Mesothelial cell of epicardium (in vitro differentiated cells): Measurements from ENCODE around the gene CCDC191. TPM values are rescaled to one million over a fixed set of nuclear protein-coding genes. Genes with fewer than 3 reads are reported as not detected.

ENCODE experiments used
- DNase-seq, 2 experiments: peaks; one replicate each; pipeline ENCODE4 v3.0.0; 2021; ENCODE audit warnings: low spot score in 2 of 2; ENCODE audit not compliant: unreplicated experiment in 2 of 2
- H3K27ac Mint-ChIP-seq: 2 replicates; pipeline ENCODE4 v1.8.0; 2021; ENCODE audit warnings: mixed read lengths
- H3K27me3 Mint-ChIP-seq: 2 replicates; pipeline ENCODE4 v1.8.0; 2021; ENCODE audit warnings: low read depth, mixed read lengths
- H3K36me3 Mint-ChIP-seq: 2 replicates; pipeline ENCODE4 v1.8.0; 2021; ENCODE audit warnings: mixed read lengths
- H3K4me1 Mint-ChIP-seq: 2 replicates; pipeline ENCODE4 v1.8.0; 2021; ENCODE audit warnings: mixed read lengths
- H3K4me3 Mint-ChIP-seq: 2 replicates; pipeline ENCODE4 v1.8.0; 2021; ENCODE audit warnings: mild to moderate bottlenecking, moderate library complexity, mixed read lengths
- H3K9me3 Mint-ChIP-seq: 2 replicates; pipeline ENCODE4 v1.8.0; 2021; ENCODE audit warnings: mixed read lengths
- total RNA-seq: library from RNA; stranded (reverse); gene quantifications from 3 replicates; pipeline ENCODE4 v1.2.1, GENCODE V29; 2021
- TF ChIP-seq, protein P1 (sequence below): fragments of 200-600 bp; sonication (generic); IDR thresholded peaks from one replicate; pipeline ENCODE4 v1.5.0; 2021; ENCODE audit warnings: antibody characterized with exemption; ENCODE audit not compliant: unreplicated experiment

CCDC191 gene
- total RNA-seq, 1 donor from 2014 or later: 10.3 TPM

DNA sequence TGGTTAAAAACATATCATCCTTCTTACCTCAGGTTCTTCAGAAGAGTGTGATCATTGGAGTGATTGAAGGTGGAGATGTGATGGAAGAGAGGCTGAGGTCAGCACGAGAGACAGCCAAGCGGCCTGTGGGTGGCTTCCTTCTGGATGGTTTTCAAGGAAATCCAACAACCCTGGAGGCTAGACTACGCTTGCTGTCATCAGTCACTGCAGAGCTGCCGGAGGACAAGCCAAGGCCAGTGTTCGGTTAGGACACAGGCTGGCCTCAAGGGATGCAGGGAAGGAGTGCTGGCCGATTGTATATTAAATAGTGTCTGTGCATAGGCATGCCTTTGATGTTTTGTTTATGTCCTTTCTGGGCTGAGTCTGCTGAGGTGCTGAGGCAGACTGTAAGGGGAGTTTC, 20.4 kb upstream of the CCDC191 start:
- Mint-ChIP-seq H3K36me3 (peaks cover 42% of the 10 kb centered on the region), H3K27ac (no peak overlapping the region), H3K9me3 (peaks cover 5% of the 10 kb centered on the region), H3K4me3 (no peak overlapping the region), H3K4me1 (peaks cover 5% of the 10 kb centered on the region), H3K27me3 (no peaks in the 10 kb centered on the region)
- DNase-seq: no peak
- TF ChIP-seq, protein P1, sequence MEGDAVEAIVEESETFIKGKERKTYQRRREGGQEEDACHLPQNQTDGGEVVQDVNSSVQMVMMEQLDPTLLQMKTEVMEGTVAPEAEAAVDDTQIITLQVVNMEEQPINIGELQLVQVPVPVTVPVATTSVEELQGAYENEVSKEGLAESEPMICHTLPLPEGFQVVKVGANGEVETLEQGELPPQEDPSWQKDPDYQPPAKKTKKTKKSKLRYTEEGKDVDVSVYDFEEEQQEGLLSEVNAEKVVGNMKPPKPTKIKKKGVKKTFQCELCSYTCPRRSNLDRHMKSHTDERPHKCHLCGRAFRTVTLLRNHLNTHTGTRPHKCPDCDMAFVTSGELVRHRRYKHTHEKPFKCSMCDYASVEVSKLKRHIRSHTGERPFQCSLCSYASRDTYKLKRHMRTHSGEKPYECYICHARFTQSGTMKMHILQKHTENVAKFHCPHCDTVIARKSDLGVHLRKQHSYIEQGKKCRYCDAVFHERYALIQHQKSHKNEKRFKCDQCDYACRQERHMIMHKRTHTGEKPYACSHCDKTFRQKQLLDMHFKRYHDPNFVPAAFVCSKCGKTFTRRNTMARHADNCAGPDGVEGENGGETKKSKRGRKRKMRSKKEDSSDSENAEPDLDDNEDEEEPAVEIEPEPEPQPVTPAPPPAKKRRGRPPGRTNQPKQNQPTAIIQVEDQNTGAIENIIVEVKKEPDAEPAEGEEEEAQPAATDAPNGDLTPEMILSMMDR: no peak

DNA sequence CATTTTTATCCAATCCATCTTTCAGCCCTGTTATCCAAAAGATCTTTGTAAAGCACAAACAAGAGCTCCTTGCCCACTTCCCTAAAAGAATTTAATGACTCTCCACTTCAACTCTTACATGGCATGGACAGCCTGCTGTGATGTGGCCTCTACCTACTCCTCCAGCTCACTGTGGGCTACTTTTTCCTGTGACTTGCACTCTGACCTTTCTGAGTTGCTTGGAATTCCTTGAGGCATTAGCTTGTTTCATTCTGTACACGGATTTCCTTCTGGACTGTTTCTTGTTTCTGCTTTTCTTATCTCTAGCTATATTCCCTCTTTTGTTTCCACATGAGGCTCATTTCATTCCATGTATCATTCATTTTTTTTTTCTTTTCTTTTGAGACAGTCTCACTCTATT, 15.5 kb upstream of the CCDC191 start:
- Mint-ChIP-seq H3K4me1 (peaks cover 2% of the 10 kb centered on the region), H3K27me3 (no peaks in the 10 kb centered on the region), H3K27ac (no peak overlapping the region), H3K9me3 (peaks cover 3% of the 10 kb centered on the region), H3K4me3 (no peak overlapping the region), H3K36me3 (peaks cover 45% of the 10 kb centered on the region)
- TF ChIP-seq, protein P1: no peak
- DNase-seq: no peak

DNA sequence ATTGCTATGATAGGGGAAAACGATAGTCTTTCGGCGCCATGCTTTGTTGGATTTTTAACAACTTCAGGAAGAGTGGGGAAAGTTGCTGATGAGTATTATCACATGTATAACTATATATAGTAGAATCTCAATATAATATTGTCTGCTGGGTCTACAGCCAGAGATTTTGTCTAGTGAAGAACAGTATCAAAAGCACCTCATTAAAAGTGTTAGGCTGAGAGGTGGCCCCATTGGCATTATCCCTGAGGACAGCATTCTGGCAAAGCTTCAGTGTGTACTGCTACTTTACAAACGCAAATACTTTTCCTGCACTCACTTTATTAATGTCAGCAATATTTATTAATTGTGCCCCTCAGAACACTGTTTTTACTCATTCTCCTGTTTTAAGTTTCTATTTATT, 12.0 kb upstream of the CCDC191 start:
- Mint-ChIP-seq H3K4me3 (no peak overlapping the region), H3K9me3 (peaks cover 3% of the 10 kb centered on the region), H3K27me3 (no peaks in the 10 kb centered on the region), H3K4me1 (peaks cover 2% of the 10 kb centered on the region), H3K27ac (no peak overlapping the region), H3K36me3 (peaks cover 35% of the 10 kb centered on the region)
- no peak for DNase-seq
- TF ChIP-seq, protein P1: no peak

DNA sequence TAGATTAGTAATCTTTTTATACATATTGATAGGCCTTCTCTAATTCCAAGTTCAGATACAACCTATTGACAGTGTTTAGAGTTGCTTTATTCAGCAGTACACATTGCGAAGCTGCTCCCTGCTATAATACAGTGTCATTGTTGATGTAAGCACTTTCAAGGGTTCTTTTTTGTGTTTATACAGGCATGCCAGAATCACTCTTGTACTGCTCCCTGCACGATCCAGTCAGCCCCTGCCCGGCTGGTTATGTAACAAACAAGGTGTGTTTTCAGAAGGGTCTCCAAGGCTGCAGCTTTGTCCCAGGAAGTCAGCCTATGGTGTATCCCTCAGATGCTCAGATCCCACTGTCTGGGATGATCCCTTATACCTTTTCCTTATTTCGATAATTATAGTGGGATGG, 11.5 kb upstream of the CCDC191 start:
- H3K36me3 Mint-ChIP-seq: peaks cover 33% of the 10 kb centered on the region

DNA sequence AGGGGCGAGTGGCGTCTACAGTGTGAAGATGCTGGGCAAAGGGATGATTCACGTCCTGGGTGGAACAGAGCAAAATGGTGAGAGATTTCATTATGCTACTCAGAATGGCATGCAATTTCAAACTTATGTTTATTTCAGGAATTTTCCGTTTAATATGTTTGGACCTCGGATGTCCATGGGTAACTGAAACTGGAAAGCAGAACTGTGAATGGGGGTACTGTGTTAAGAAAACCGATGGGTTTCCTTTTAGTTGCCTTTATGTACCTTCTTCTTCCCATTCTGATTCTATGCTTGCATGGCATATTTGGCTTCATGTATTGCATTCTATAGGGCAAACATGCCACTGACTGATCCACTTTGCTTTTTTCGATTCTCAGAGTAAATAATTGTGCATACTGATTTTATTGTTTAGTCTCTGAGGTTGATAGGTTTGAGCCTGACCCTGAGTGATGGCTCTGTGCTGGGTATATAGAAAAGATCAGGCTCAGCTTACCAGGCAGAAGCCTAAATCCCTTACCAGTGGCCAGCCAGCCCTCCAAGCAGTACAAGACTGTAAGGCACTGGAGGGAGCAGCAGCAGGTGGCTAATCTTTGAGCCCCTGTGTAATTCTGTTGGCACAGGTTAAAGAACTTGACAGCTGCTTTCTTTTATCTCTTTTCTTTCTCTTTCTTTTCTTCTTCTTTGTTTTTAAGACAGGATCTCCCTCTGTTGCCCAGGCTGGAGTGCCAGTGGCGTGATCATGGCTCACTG, 4.8 kb upstream of the CCDC191 start:
- Mint-ChIP-seq H3K27ac (no peak overlapping the region), H3K4me1 (peaks cover 21% of the 10 kb centered on the region), H3K4me3 (no peak overlapping the region), H3K27me3 (no peaks in the 10 kb centered on the region), H3K36me3 (peaks cover 2% of the 10 kb centered on the region), H3K9me3 (no peaks in the 10 kb centered on the region)
- no peak for DNase-seq
- TF ChIP-seq, protein P1: no peak

More for the DNA sequence above, 11.5 kb upstream of the CCDC191 start:
- TF ChIP-seq, protein P1: no peak
- Mint-ChIP-seq H3K27me3 (no peaks in the 10 kb centered on the region), H3K27ac (no peak overlapping the region), H3K4me1 (peaks cover 2% of the 10 kb centered on the region), H3K4me3 (no peak overlapping the region), H3K9me3 (peaks cover 3% of the 10 kb centered on the region)
- DNase-seq: no peak
